Measurements from ENCODE around the gene SH3RF1.

- no peak for TF ChIP-seq POLR2AphosphoS5 (IDR thresholded peaks at IDR 0.05; ENCODE audit: low read depth, low read length)
- TF ChIP-seq POLR2A (IDR thresholded peaks at IDR 0.05; ENCODE audit: low read depth, low read length), result no peak
- no peak for TF ChIP-seq TAF1 (IDR thresholded peaks at IDR 0.05; ENCODE audit: low read depth, low read length)
Observed at GRCh38 chr4:169107528-169107927, 163.2 kb downstream of the SH3RF1 start.

Data from GM12891 (cell line).